SK-N-SH (cell line): ENCODE results near the gene SYT17. TPM values are rescaled to one million over a fixed set of nuclear protein-coding genes. Genes with fewer than 3 reads are reported as not detected.

Experiments used
- CTCF ChIA-PET: fragments of 300-600, 350-600 bp; formaldehyde crosslinking; extraction: SDS; loops from one replicate; lab custom pipeline; 2021; lab: Yijun Ruan, JAX
- POLR2A ChIA-PET: fragments of 350-600 bp; sonication (Branson Sonifier 250); formaldehyde crosslinking; extraction: SDS; loops from one replicate; lab custom pipeline; 2020; ENCODE audit warnings: antibody characterized with exemption, inconsistent platforms; lab: Yijun Ruan, JAX
- DNase-seq: peaks from one replicate; pipeline ENCODE4 v3.0.0; 2012
- H2AFZ ChIP-seq: fragments of 200-600 bp; sonication (generic); 2 replicates; pipeline ENCODE4 v1.8.1; 2016; ENCODE audit warnings: antibody characterized with exemption, mild to moderate bottlenecking, low read depth
- H3F3A ChIP-seq: fragments of 200-600 bp; sonication (generic); replicated peaks from 2 replicates; pipeline ENCODE3; 2016; ENCODE audit warnings: antibody characterized with exemption, mild to moderate bottlenecking; ENCODE audit not compliant: insufficient read depth
- H3K27ac ChIP-seq, 2 experiments: fragments of 200-500 bp in 1 of 2; fragments of 200-600 bp in 1 of 2; sonication (Bioruptor generic) in 1 of 2; sonication (generic), shearing (Covaris generic) in 1 of 2; 2 replicates each; pipeline versions ENCODE4 v1.5.1 to v1.6.1; 2014 to 2016; ENCODE audit warnings: low read depth in 2 of 2, inconsistent platforms in 1 of 2, low read length in 1 of 2, mild to moderate bottlenecking in 1 of 2, mixed read lengths in 1 of 2
- H3K27me3 ChIP-seq: fragments of 200-600 bp; sonication (generic), shearing (Covaris generic); 2 replicates; pipeline ENCODE4 v1.6.1; 2016; ENCODE audit warnings: mixed run types; ENCODE audit not compliant: insufficient read depth
- H3K36me3 ChIP-seq, 2 experiments: fragments of 200-500 bp in 1 of 2; fragments of 200-600 bp in 1 of 2; sonication (Bioruptor generic) in 1 of 2; sonication (generic) in 1 of 2; replicated peaks in 1 of 2; 2 replicates each; pipeline versions ENCODE3 to v1.5.1; 2014 to 2016; ENCODE audit warnings: low read length in 1 of 2, mild to moderate bottlenecking in 1 of 2; ENCODE audit not compliant: insufficient read depth in 2 of 2, control insufficient read depth in 1 of 2
- H3K4me1 ChIP-seq, 2 experiments: fragments of 200-500 bp in 1 of 2; fragments of 200-600 bp in 1 of 2; sonication (Bioruptor generic) in 1 of 2; sonication (generic), shearing (Covaris generic) in 1 of 2; 2 replicates each; pipeline versions ENCODE4 v1.5.1 to v1.6.1; 2014 to 2016; ENCODE audit warnings: low read depth in 1 of 2, low read length in 1 of 2, mixed run types in 1 of 2; ENCODE audit not compliant: insufficient read depth in 2 of 2, control insufficient read depth in 1 of 2
- H3K4me2 ChIP-seq: fragments of 200-600 bp; sonication (generic), shearing (Covaris generic); 2 replicates; pipeline ENCODE4 v1.6.1; 2017; ENCODE audit warnings: mixed run types
- H3K4me3 ChIP-seq, 2 experiments: fragments of 200-500 bp in 1 of 2; fragments of 200-600 bp in 1 of 2; sonication (Bioruptor generic) in 1 of 2; sonication (generic), shearing (Covaris generic) in 1 of 2; 2 replicates each; pipeline versions ENCODE4 v1.5.1 to v1.8.1; 2014 to 2016; ENCODE audit warnings: low read depth in 2 of 2, inconsistent platforms in 1 of 2, low read length in 1 of 2, mild to moderate bottlenecking in 1 of 2, mixed read lengths in 1 of 2, moderate library complexity in 1 of 2
- H3K79me2 ChIP-seq: fragments of 200-600 bp; sonication (generic); 2 replicates; pipeline ENCODE4 v1.8.1; 2017; ENCODE audit warnings: mild to moderate bottlenecking; ENCODE audit not compliant: insufficient read depth
- H3K9ac ChIP-seq: fragments of 200-600 bp; sonication (generic); 2 replicates; pipeline ENCODE4 v1.6.1; 2017; ENCODE audit warnings: mixed run types
- H3K9me2 ChIP-seq: fragments of 200-600 bp; sonication (generic); 2 replicates; pipeline ENCODE4 v1.6.1; 2017; ENCODE audit warnings: mixed run types
- H3K9me3 ChIP-seq: fragments of 200-600 bp; sonication (generic); 2 replicates; pipeline ENCODE4 v1.6.1; 2017; ENCODE audit warnings: mixed run types, mild to moderate bottlenecking, moderate library complexity
- H4K20me1 ChIP-seq: fragments of 200-600 bp; sonication (generic); 2 replicates; pipeline ENCODE4 v1.6.1; 2017; ENCODE audit warnings: mild to moderate bottlenecking, mixed run types; ENCODE audit not compliant: insufficient read depth
- CTCF ChIP-seq: fragments of 200-600 bp; sonication (generic); IDR thresholded peaks from 2 replicates; pipeline ENCODE4 v1.6.1; 2017; ENCODE audit warnings: antibody characterized with exemption, mild to moderate bottlenecking, moderate library complexity
- ELF1 ChIP-seq: IDR thresholded peaks from 2 replicates; pipeline ENCODE4 v1.4.0; 2012
- EP300 ChIP-seq, 2 experiments: IDR thresholded peaks; 2 replicates each; pipeline versions ENCODE4 v1.4.0 to v1.6.1; 2012; ENCODE audit warnings: borderline replicate concordance in 1 of 2, low read depth in 1 of 2, low read length in 1 of 2
- FOXJ3 ChIP-seq: sonication (generic); formaldehyde crosslinking; IDR thresholded peaks from 2 replicates; pipeline ENCODE4 v1.5.1; 2020; ENCODE audit warnings: mild to moderate bottlenecking, missing genetic modification reagents
- FOXM1 ChIP-seq: IDR thresholded peaks from 2 replicates; pipeline ENCODE4 v1.4.0; 2012; ENCODE audit warnings: low read depth, mild to moderate bottlenecking
- GATA2 ChIP-seq: sonication (generic); formaldehyde crosslinking; IDR thresholded peaks from 2 replicates; pipeline ENCODE4 v1.5.0; 2020; ENCODE audit warnings: mild to moderate bottlenecking, missing genetic modification reagents
- IRF3 ChIP-seq: fragments of 150-350 bp; IDR thresholded peaks from 2 replicates; pipeline ENCODE4 v1.6.1; 2016; ENCODE audit warnings: mild to moderate bottlenecking, low read depth, low read length
- MAX ChIP-seq: IDR thresholded peaks from 2 replicates; pipeline ENCODE4 v1.4.0; 2012; ENCODE audit warnings: low read depth
- MEF2A ChIP-seq: IDR thresholded peaks from 2 replicates; pipeline ENCODE4 v1.4.0; 2012; ENCODE audit warnings: low read depth, borderline replicate concordance
- MXI1 ChIP-seq: IDR thresholded peaks from 2 replicates; pipeline ENCODE4 v1.6.1; 2012; ENCODE audit warnings: mild to moderate bottlenecking, low read depth, low read length, improper control_type of control experiment
- NFIC ChIP-seq: IDR thresholded peaks from 2 replicates; pipeline ENCODE4 v1.4.0; 2012; ENCODE audit warnings: borderline replicate concordance
- POLR2AphosphoS5 ChIP-seq: IDR thresholded peaks from 2 replicates; pipeline ENCODE4 v1.6.1; 2012; ENCODE audit warnings: low read depth, low read length
- RCOR1 ChIP-seq: fragments of 150-350 bp; IDR thresholded peaks from 2 replicates; pipeline ENCODE4 v1.6.1; 2017; ENCODE audit warnings: antibody characterized with exemption, low read length
- REST ChIP-seq: IDR thresholded peaks from 2 replicates; pipeline ENCODE4 v1.6.1; 2012; ENCODE audit warnings: mild to moderate bottlenecking, low read depth, low read length, moderate library complexity
- SIN3A ChIP-seq: IDR thresholded peaks from 2 replicates; pipeline ENCODE4 v1.6.1; 2012; ENCODE audit warnings: low read depth, mild to moderate bottlenecking, low read length, moderate library complexity, borderline replicate concordance
- TAF1 ChIP-seq: IDR thresholded peaks from 2 replicates; pipeline ENCODE4 v1.6.1; 2012; ENCODE audit warnings: low read depth, mild to moderate bottlenecking, low read length, moderate library complexity, borderline replicate concordance
- TEAD4 ChIP-seq: IDR thresholded peaks from 2 replicates; pipeline ENCODE4 v1.4.0; 2012; ENCODE audit warnings: mild to moderate bottlenecking, borderline replicate concordance; ENCODE audit not compliant: insufficient read depth
- USF1 ChIP-seq: IDR thresholded peaks from 2 replicates; pipeline ENCODE4 v1.4.0; 2012; ENCODE audit warnings: low read depth, borderline replicate concordance
- YY1 ChIP-seq: IDR thresholded peaks from 2 replicates; pipeline ENCODE4 v1.4.0; 2012; ENCODE audit warnings: low read depth, mild to moderate bottlenecking
- ZBTB33 ChIP-seq: IDR thresholded peaks from 2 replicates; pipeline ENCODE4 v1.4.0; 2012; ENCODE audit warnings: low read depth, borderline replicate concordance
- WGBS: methylation state at CpG from one replicate; pipeline ENCODE4 v1.1.6; 2017; ENCODE audit warnings: low lambda C conversion rate; 5-methylcytosine and 5-hydroxymethylcytosine counted together
- polyA plus RNA-seq, 3 experiments: library from polyadenylated mRNA; depleted of rRNA; stranded (reverse); fragments of >200 nt; gene quantifications; 2 replicates each; pipeline ENCODE4 v1.2.3, GENCODE V29; 2012

The SYT17 gene
- polyA plus RNA-seq, 1 of the 3 experiments (the other 2 are of a cell fraction), result 0.21 TPM

GRCh38 chr16:19299565-19299964 lies 131.5 kb downstream of the SYT17 start:
- no peaks in the 10 kb centered on the region for H3K9me2 ChIP-seq
- DNase-seq, result no peak
- no peak overlapping the region for H3K4me2 ChIP-seq
- H4K20me1 ChIP-seq, result no peaks in the 10 kb centered on the region
- no peak overlapping the region for H3K4me3 ChIP-seq
- no peaks in the 10 kb centered on the region for H3K36me3 ChIP-seq
- no peaks in the 10 kb centered on the region for H3F3A ChIP-seq
- peaks cover 0 to 9% of the 10 kb centered on the region in 2 experiments; a peak in 2 of 4 replicates for H3K4me1 ChIP-seq
- ChIA-PET POLR2A (no interaction called here), CTCF (interaction anchor here (1.3 to 1.7 kb wide), 2 partner anchors 14 to 213 kb away, joined by 5 to 7 read pairs; no protein-coding TSS in a partner anchor)
- no peaks in the 10 kb centered on the region for H3K27me3 ChIP-seq
- no peak for TF ChIP-seq REST
- no peak for TF ChIP-seq SIN3A
- no peak for TF ChIP-seq POLR2AphosphoS5
- TF ChIP-seq USF1, result no peak
- TF ChIP-seq CTCF, result no peak
- TF ChIP-seq IRF3, result no peak
- TF ChIP-seq RCOR1, result no peak
- no peak for TF ChIP-seq ZBTB33
- TF ChIP-seq EP300 (IDR thresholded peaks at IDR 0.05; ENCODE audit: borderline replicate concordance in 1 of 2, low read depth in 1 of 2, low read length in 1 of 2), result no peak
- TF ChIP-seq YY1, result no peak
- no peak for TF ChIP-seq FOXJ3 (CRISPR knock-in tag)
- no peak for TF ChIP-seq FOXM1
- TF ChIP-seq MEF2A, result no peak
- no peak for TF ChIP-seq MAX
- TF ChIP-seq MXI1, result no peak
- no peak for TF ChIP-seq NFIC
- TF ChIP-seq ELF1, result no peak
- TF ChIP-seq GATA2, result no peak
- TF ChIP-seq TEAD4, result no peak
- TF ChIP-seq TAF1, result no peak
- H3K79me2 ChIP-seq, result no peaks in the 10 kb centered on the region
- H3K9me3 ChIP-seq, result no peaks in the 10 kb centered on the region
- no peak overlapping the region for H2AFZ ChIP-seq
- no peak overlapping the region for H3K27ac ChIP-seq
- WGBS, result 51% methylated on average over 2 of the region's 2 CpGs
- H3K9ac ChIP-seq, result no peak overlapping the region
